Stimulated activated CD4-positive, alpha-beta T cell treated with anti-CD3 and anti-CD28 coated beads, Interleukin-1b, Interleukin-23, amount 100 ng/mL, for 24 hours (primary cell): ENCODE results near the gene CDCA7L.
"Not testable (repeated sequence)": the region's sequence is repeated elsewhere in the genome, so short reads cannot be mapped to it uniquely, and the experiment has no call there.

ENCODE experiments used
- DNase-seq, 4 experiments: peaks; one replicate each; pipeline ENCODE4 v3.0.0-alpha.2; 2020; ENCODE audit warnings: low read depth in 4 of 4, low spot score in 1 of 4

Gene CDCA7L

DNA sequence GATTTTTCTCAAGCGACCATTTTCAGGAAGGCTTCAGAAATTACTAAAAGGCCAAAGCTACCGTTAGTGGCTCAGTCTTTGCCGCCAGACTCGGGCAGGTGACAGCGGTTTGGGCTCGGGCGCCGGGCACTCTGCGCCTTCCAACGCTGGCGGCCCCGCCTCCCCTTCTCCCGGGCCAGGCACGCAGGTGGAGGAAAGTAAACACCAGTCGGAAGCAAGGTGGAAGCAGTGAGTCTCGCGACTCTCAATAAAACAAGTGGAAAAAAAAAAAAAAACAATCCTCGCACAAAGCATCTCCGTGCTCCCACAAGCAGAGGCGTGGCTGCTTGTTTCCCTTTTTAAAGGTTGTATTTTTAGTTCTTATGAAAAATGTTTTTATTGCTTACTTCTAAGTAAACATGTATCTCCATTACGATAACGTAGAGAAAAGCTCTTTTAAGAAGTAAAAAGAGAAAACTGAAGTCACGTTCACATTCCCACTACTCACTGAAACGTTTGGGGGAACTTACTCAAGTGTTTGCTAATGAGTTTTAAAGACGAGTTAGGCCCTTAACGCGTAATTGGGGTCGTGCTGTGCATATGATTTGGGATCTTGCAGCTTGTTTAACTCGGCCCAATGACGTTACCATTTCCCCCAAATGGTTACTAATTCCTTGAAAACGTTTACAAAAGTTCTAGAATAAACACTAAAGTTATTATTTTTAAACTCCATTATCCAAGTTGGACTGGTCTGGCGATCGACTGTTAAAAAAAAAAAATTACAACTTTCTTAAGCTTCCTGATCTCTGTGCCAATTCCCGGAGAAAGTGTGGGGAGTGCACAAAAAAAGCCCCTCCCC is 864 bp downstream of the CDCA7L start:
- no peak for DNase-seq

DNA sequence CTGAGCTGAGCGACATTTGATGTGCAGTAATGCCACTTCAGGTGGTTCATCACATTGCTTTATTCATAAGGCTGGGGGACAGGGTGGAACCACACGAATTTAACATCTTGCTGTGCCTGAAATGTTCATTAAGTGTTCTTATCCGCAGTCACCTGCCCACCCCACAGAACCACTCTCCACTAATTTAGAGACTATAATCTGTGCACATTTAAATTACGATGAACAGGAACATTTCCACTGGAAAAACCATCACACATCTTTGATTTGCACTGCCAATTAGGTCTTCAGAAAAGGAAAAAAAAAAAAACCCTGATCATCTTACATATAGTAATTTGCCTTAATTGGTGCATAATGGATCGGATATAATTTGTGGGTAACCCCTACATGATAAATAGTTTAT is 2.3 kb downstream of the CDCA7L start:
- no peak for DNase-seq

DNA sequence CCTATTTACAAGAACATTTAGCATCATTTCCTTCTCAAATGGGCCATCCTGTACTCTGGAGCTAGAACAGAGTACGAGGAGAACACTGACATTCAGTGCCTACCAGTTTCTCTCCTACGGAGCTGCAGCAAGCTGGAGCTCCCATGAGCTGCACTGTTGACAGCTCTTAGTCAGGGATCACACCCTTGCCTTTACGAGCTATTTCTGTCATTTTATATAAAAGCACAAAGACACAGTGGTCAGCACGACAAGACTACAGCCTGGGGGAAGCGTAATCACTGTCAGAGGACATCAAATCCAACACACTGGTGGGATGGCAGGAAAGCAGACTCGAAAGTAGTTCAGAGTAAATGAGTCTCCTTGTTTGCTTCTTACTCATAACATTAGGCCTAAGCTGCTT is 2.7 kb downstream of the CDCA7L start:
- DNase-seq: no peak

DNA sequence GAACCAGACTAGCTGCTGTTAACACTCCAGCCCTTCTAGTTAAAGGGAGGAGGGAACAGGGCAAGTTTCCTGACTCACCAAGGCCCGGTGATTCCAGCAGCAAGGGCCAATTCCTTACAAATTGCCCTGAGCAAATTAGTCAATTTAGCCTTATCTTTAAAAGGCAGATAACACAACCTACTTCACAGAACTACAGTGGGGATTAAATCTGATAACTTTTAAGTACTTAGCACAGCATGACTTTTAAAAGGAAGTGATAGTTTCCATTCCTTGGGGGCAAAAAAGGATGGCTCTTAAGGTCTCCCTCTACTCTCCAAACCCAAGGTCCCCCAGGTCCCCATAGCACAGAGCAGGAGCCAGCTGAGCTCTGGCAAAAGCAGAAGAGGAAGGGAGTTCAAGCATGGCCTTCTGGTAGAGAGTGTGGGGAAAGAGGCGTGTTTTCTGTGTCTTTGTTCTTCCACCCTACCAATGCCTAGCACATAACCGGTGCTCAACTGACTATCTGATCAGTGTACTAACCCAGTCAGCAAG is 4.0 kb downstream of the CDCA7L start:
- no peak for DNase-seq

DNA sequence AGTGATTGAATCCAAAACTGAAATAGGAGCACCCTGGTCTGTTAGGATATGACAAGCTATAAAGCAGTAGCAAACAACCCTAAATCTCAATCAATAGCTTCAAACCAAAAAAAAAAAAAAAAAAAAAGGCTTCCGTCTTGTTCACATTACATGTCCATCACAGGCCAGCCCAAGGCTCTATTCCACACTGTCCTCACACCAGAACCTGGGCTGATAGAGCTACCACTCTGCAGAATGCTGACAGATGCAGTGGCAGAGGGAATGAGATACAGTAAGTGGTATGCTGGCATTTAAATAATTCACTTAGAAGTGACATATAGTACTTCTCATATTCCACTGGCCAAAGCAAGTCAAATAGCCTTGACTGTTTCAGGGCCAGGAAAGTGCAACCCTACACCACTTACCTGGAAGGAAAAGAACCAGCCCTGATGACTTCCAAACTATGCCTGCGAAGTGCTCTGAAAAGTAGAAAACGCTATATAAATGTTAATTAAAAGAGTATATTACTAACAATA is 5.8 kb downstream of the CDCA7L start:
- no peak for DNase-seq

DNA sequence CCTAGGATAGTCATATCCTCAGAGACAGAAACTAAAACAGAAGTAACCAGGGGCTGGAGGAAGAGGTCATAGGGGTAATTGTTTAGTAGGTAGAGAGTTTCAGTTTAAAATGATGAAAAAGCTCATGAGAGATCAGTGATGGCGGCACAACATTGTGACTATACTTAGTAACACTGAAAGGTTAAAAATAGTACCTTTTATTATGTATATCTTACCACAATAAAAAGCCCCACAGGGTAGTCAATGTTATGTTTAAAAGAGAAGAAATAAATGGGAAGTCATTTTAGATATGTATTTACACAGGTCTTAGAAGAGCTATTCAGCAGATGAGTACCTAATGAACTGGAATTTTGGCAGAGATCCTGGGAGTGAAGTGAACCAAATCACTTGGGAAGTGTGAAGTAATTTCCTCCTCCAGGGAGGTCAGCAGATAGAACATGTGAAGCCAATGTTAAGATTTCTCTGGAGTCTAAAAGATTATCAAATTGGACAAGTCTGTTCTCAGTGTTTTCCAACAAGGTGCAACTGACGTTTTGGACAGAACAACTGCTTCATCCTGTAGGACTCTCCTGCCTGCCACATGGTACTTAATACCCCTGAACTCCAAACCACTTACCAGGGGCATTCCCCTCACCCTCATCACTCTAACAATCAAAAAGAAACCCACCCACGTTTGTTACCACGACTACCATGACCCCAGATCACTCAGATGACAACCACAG is 6.4 kb downstream of the CDCA7L start:
- peak in 3 of 4 experiments; percentile 31 to 51 (median 41) for DNase-seq

DNA sequence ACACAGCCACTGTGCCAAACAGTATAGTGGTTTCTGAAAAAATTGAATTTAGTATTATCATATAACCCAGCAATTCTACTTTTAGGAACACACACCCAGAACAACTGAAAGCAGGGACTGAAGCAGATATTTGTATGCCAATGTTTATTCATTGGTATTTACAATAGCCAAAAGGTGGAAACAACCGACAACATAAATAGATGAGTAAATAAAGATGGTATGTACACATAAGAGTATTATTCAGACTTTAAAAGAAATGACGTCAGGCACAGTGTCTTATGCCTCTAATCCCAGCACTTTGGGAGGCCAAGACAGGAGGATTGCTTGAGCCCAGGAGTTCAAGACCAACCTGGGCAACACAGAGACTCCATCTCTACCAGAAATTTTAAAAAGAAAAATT is 7.2 kb downstream of the CDCA7L start:
- no peak for DNase-seq

DNA sequence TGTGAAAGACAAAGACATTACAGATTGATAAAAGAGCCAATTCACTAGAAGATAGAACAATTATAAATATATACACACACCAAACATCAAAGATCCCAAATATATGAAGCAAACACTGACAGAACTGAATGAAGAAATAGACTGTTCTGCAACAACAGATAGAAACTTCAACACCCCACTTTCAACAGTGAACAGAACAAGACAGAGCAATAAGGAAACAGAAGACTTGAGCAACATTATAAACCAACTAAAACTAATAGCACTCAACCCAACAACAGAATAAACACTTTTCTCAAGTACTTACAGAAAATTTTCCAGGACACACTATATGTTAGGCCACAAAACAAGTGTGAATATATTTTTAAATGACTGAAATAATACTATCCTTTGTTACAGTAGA is 10.9 kb downstream of the CDCA7L start:
- DNase-seq: no peak

DNA sequence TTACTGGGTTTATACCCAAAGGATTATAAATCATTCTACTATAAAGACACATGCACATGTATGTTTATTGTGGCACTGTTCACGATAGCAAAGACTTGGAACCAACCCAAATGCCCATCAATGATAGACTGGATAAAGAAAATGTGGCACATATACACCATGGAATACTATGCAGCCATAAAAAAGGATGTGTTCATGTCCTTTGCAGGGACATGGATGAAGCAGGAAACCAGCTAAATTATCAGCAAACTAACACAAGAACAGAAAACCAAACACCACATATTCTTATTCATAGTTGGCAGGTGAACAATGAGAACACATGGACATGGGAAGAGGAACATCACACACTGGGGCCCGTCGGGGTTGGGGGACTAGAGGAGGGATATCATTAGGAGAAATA is 12.4 kb downstream of the CDCA7L start:
- not testable (repeated sequence) for DNase-seq

DNA sequence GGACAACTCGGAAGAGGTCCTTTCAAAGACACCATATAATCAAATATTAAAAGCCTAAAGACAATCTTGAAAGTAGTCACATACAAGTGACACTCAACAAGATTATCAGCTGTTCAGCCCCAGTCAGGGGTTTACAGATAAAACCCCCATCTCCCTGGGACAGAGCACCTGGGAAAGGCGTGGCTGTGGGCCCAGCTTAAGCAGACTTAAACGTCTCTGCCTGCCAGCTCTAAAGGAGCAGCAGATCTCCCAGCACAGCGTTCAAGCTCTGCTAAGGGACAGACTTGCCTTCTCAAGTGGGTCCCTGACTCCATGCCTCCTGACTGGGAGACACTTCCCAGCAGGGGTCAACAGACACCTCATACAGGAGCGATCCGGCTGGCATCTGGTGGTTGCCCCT is 18.0 kb downstream of the CDCA7L start:
- DNase-seq: no peak

DNA sequence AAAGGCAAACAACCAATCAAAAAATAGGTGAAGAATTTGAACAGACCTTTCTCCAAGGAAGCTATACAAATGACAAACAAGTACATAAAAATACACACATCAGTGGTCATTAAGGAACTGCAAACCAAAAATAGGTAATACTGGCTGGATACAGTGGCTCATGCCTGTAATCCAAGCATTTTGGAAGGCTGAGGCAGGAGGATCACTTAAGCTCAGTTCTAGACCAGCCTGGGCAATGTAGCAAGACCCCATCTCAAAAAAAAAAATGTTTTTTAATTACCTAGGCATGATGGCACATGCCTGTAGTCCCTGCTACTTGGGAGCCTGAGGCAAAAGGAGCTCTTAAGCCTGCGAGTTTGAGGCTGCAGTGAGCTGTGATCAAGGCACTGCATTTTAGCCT is 19.3 kb downstream of the CDCA7L start:
- DNase-seq: no peak

DNA sequence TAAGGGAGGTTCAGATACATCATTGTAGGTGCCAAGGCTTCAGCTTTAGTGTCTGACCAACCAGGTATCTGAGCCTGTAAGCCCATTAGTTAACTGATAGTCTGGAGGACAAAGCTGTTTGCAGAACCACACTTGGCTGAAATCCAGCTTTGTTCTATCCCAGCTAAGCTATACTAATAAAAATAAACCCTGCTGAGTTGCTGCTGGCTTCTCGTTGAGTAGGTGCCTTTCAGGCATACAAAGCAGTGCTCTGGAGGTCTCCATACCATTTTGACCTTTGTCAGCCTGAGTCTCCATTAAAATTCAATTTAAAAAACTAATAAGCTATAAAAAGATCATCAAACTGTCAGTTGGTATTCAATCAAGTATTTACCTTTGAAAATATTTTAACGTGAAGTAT is 22.0 kb downstream of the CDCA7L start:
- no peak for DNase-seq

DNA sequence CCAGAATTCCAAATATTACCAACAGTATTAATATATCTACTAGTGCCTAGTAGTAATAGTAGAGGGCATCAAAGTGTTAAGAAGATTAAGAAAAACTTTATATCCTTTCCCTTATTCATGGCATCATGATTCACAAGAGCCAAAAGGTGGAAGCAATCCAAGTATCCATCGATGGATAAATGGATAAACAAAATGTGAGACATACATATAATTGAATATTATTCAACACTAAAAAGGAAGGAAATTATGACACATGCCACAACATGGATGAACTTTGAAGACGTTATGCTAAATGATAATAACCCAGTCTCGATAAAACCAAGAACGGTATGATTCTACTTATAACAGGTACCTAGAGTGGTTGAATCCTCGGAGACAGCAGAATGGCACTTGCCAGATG is 23.1 kb downstream of the CDCA7L start:
- DNase-seq: no peak

DNA sequence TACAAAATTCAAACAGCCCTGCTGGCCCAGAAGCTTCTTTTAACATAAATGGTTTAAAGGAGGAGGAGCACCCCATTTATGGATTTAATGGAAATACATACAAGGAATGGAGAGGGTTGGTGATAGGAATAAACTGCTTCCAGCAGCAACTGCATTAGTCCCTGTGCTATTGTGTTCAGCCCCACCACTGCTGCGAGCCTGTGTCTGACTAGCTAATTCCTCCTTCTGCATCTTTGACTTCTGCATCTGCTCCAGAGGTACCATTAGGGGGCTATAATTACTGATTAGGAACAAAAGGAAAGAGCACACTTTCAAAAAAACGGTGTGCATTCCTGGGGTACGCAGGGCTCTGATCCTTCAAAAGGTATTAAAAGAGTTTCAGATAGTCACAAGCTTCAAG is 24.8 kb downstream of the CDCA7L start:
- DNase-seq: no peak

DNA sequence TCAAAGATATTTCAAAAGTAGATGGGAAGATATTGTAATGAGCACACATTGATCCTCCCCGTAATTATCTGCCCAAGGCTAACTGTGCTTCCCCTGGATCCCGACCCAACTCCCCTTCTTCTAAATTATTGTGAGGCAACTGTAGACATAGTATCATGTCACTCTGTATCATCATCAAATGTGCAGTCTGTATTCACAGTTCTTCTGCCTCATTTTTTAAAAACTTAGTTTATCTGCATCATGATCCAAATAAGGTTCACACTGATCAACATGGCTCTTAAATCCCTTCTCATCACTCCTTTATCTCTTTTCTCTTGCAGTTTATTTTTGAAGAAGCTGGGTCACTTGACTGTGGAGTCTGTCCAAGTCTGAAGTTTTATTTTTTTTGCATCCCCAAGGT is 27.5 kb downstream of the CDCA7L start:
- no peak for DNase-seq

DNA sequence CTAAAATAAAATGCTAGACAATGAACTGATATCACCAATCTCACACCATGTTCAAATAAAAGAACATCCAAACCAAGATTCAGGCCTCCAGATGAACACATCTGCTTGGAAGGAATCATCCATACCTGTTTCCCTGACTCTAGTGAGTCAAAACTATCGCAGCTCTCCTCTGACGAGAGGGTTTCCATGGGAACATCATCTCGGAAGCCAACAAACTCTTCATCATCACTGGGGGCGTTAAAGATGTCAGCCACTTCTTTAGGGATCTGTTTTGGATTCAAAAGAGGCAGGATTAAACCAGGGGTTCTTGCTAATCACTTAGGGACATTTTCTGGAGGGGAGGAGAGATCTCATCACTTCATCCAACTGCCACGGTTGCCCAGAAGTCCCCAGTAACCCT is 29.1 kb downstream of the CDCA7L start:
- no peak for DNase-seq

DNA sequence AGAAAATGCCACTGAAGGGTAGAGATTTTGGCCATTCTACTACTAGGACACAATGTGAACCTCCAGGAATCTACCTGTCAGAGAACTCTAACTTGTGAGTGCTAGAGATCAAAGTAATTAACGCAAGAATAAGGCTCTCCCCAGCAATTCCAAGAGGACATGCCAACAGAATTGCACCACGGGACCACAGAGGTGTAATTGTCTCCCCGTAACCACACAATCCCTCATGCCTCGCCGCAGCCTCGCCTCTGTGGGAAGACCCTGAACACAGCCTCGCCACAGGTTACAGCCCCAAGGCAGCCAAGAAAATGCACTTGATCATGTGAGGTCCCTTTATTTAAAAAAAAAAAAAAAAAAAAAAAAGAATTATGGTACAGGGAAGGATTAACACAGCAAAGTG is 29.5 kb downstream of the CDCA7L start:
- DNase-seq: no peak

DNA sequence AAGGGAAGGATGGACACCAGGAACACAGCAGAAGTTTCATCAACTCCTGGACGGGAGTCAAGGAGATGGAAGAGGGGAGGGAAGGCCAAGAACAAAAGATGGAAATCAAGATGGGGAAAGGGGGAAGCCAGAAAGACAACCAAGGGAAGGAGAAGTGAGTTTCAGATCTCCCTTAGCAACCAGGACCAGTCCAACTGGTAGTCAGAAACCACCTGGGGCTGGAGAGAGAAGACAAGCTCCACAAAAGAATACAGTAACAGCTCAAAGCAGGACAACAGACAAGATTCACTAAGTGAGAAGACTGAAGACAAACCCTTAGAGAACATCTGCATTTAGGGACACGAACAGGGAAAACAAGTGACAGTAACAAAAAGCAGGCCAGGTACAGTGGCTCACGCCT is 30.6 kb downstream of the CDCA7L start:
- DNase-seq: no peak

DNA sequence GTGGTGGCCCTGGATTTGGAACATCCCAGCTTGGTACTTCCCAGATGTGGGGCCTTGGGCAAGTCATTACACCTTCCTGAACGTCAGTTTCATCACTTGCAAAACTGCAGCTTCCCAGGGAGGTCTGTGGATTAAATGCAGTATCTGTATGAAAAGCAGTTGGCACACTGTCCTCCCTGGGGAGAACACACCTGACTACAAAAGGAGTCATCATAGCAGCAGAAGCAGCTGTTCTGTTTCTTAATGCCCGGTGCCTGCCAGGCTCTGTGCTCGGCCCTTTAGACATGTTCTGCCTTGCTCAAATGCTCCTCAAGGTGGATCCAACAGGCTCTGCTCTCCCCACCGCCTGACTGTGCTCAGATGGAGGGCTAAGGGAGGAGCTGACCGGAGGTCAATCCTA is 31.0 kb downstream of the CDCA7L start:
- no peak for DNase-seq

DNA sequence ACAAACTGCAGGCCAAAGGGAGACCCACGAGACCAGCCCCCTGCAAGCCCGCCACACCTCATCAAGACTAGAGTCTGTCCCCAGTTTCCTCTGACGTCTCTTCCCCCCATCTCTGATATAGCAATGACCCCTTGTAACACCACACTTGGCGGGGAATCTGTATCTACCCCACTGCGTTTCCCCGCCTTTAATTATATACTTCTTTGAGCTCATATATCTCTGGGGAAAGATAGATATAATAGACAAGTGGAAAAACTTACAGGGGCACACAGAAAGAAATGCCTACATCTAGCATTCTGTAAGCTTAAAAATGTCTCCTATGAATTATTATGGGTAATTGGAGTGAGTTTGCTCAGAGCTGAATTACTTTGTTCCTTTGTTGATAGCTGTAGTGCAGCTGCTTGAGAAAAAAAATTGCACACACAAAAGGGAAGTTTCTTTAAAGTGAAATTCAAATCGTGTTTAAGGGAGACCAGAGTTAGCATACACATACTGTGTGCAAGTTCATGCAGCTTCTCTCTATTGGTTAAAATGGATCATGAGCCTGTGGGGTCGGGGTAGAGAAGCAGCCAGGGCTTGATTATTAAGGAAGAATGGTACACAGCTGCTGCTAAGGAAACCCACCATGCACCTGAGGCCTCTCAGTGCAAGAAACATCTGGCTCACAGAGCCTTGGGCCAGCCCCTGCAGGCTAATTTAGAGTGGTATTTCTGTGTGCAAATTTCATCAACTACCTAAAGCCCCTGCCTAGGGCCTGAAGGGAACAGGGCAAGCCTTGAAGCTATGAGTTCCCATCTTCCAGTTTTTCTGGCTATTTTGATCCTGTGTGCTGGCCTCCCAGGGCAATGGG is 32.5 kb downstream of the CDCA7L start:
- DNase-seq: no peak

DNA sequence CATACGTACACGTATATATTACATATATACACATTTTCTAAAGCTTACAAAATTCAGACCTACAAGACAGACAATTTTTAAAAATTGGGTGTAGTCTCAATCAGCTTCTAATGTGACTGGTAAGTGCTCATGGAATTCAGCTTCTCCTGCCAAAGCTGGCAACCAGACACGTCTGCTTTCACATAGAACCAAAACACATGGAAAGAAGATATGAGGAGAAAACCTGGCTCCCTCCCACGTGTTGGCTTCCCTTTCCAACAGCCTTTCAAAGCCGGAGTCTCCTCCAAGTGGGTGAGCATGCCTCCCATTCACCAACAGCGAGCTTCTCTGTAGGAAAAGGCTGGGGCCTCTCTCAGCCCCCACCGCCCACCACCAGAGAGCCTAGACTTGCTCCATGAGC is 33.4 kb downstream of the CDCA7L start:
- no peak for DNase-seq
